HG03442 (cell line): Measurements from ENCODE around the gene GNAO1.

ENCODE experiments used
- ATAC-seq: cut with Tn5 transposase; IDR thresholded peaks from one replicate; pipeline ENCODE4 v1.9.1; 2021; ENCODE audit warnings: mild to moderate bottlenecking, moderate library complexity; ENCODE audit not compliant: unreplicated experiment

GNAO1 gene

DNA sequence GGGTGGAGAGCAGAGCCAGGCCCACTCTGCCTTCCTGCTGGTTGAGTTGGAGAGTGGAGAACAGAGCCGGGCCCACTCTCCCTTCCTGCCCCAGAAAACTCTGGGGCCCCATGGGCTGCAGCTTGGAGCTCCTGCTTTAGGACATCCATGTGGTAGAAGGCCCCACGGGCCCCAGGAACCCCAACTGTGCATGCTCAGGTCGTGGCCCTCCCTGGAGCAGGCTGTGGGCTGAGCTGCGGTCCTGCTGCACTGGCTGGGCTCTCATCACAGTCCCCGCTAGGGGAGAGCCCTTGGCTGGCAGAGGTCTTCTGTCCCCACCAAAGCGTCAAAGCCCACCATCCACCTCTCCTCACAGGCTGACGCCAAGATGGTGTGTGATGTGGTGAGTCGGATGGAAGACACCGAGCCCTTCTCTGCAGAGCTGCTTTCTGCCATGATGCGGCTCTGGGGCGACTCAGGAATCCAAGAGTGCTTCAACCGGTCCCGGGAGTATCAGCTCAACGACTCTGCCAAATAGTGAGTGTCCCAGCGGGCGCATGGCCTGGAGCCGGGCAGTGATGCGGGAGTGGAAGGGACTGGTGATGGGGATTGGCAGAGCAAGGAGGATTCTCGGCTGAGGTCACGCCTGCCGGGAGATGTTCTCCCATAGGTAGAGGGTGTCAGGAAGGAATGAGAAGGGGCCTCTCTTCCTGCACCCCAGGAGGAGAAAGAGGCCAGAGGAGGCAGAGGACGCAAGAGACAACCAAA is 137.2 kb downstream of the GNAO1 start:
- ATAC-seq = no peak

GRCh38 chr16:56329887-56330286 is 138.6 kb downstream of the GNAO1 start:
- no peak for ATAC-seq

DNA sequence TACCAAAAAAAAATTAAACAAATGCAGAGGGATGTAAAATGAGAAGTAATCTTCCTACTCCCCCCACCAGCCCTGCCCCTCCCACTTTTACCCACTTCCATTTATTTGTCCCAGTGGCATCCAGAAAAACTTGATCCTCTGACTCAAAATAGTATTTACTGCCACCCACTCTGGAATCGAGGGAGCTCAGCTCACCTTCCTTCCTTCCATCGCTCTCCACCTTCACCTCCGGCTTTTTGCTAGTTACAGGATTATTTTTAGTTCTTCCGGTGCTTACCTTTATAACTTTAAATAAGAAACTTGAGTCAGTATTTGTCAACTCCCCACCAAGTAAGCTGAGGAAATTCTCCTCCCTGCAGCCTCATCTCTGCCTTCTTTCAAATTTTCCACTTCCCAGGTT is 139.2 kb downstream of the GNAO1 start:
- ATAC-seq = no peak

DNA sequence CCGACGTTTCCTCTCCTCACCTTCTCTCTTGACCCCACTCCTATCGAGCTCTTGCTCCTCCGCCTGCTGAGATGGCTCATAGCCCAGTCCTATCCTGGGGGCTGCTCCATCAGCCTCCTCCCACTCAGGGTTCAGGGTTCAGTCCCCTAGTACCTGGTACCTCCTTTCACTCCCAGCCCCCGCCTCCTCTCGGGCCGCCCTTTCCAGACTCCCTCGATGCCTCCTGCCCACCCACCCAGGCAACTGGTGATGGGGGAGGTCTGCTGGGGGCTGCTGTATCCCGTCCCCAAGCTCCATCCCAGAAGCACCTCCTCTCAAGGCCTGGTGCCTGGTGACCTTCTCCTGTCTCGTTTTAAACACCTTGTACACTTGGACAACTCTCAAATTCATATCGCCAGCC is 140.1 kb downstream of the GNAO1 start:
- ATAC-seq = no peak

- no peak for ATAC-seq
Measured at GRCh38 chr16:56331915-56332314, 140.6 kb downstream of the GNAO1 start.

DNA sequence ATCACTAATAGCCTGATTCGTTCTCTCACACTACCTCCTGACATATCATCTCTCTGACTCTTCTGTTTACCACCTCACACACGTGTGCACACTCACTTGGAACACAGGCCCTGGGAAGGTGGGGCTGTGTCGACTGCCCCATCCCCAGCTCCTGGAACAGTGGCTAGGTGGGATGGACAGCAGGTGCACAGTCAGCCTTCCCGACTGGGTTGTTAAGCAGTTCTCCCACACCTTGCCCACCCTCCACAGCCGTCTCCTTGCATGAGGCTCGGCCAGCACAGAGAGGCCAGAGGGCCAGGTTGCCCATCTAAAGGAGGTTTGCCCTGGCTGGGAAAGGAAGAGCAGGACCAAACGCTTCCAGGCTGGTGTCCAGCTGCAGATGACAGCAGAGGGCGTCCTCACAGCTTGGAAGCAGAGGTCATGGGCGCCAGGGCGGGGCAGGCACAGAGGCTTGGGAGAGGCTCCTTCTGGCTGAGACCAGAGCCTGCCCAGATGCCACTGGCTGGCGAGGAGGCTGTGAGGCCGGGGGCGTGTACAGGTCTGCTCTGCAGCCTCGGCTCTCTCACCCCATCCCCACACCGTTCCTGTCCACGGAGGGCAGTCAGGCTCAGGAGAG is 141.3 kb downstream of the GNAO1 start:
- no peak for ATAC-seq

GRCh38 chr16:56334761-56335160 is 143.5 kb downstream of the GNAO1 start:
- ATAC-seq = no peak

GRCh38 chr16:56336071-56336688 is 144.9 kb downstream of the GNAO1 start:
- no peak for ATAC-seq

DNA sequence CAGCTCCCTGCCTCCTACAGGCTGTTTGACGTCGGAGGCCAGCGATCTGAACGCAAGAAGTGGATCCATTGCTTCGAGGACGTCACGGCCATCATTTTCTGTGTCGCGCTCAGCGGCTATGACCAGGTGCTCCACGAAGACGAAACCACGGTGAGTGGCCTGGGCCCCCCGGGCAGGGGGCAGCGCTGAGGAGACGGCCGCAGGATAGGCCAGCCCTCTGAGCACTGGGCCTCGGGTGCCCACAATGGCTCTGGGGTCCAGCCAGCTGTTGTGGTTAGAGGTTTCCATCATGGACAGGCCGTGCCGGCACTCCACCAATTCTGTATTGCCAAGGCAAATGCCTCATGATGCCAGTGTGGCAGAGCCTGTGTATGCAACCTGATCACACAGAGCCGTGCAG is 145.4 kb downstream of the GNAO1 start:
- ATAC-seq = no peak

DNA sequence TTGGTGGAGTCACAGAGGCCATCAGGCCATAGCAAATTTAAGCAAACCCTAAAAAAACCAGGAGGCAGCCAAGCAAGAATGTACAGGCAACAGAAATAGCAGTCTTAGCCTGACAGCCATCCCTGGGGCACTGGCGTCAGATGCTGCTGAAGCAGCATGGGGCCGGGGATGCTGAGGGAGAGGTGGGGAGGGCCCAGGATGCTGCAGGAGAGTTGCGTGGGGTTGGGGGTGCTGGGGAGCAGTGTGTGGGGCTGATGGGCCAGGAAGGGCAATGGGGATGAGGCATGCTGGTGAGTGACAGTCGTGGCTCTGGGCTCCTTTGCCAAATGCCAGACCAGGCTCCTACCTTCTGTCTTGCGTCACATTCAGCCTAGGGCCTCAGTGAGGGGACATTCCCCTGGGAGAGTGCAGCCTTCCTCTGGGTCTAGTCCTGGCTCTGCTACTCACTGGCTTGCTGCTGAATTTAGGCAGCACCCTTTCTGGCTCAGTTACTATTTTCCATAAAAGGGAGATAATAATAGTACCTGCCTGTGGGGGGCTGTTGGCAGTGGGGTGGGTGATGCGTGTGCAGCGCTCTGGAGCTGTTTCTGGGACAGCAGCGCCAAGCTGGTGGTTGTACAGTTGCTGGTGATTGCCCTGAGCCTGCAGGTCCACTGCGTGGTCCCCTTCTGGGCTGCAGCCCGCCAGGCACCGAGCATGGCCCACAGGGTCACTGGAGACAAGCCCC is 146.0 kb downstream of the GNAO1 start:
- no peak for ATAC-seq

DNA sequence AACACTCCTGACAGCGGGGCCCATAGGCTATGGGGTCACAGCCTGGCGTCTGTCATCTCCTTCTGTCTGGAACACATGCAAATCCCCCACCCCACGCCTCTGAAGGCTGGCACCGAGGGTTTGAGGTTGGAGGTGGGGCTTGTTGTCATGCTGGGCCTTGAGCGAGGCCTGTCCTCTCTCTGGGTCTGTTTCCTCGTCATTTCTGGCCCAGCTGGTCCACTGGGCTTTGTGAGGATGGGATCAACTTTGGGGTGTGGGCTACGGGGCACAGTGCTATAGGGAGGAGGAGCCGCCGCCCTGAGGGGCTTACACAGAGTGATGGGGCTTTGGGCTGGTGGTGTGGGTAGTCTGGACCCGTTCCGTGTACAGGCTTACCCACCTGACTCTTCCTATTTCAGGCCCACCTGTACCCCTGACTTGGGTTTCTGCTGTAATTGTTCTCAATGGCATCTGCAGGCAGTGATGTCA is 146.6 kb downstream of the GNAO1 start:
- no peak for ATAC-seq

- no peak for ATAC-seq
Measured at GRCh38 chr16:56338566-56339318, 147.5 kb downstream of the GNAO1 start.

- ATAC-seq = no peak
Measured at GRCh38 chr16:56339431-56340195, 148.3 kb downstream of the GNAO1 start.

DNA sequence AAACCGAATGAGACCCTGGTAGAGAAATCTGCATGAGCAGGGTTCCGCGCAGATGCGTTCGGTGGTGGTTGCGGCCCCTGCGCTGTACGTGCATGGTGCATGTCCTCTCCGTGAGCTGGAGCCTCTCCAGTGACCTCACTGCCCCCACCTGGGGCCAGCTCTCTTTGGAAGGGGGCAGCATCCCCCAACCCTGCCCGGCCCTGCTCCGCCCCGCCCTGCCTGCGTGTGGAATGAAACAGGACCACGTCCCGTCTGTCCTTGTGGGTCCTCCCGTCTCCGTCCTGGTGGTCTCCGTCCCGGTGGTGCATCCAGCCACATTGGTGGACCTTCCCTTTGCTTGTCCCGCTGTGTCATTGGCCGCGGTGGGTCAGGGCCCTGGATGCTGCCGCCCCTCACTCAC is 149.1 kb downstream of the GNAO1 start:
- no peak for ATAC-seq

DNA sequence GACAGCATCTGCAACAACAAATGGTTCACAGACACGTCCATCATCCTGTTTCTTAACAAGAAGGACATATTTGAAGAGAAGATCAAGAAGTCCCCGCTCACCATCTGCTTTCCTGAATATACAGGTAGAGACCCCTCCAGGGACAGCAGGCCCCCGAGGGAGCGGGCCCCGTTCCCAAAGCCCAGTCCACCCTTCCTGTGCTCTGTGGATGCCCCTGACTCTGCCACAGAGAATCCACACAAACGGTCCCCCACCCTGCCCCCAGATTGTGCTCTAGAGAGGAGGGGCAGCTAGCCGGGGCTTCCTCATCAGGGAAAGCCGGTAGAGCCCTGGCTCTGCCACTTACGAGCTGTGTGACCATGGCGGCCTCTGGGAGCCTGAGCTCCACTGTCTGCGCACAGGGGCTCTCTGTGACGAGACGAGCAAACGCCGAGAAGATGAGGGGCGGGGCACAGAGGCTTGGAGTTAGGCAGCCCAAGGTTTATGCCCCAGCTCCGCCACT is 149.6 kb downstream of the GNAO1 start:
- ATAC-seq = no peak

GRCh38 chr16:56341656-56342399 is 150.5 kb downstream of the GNAO1 start:
- ATAC-seq = no peak

DNA sequence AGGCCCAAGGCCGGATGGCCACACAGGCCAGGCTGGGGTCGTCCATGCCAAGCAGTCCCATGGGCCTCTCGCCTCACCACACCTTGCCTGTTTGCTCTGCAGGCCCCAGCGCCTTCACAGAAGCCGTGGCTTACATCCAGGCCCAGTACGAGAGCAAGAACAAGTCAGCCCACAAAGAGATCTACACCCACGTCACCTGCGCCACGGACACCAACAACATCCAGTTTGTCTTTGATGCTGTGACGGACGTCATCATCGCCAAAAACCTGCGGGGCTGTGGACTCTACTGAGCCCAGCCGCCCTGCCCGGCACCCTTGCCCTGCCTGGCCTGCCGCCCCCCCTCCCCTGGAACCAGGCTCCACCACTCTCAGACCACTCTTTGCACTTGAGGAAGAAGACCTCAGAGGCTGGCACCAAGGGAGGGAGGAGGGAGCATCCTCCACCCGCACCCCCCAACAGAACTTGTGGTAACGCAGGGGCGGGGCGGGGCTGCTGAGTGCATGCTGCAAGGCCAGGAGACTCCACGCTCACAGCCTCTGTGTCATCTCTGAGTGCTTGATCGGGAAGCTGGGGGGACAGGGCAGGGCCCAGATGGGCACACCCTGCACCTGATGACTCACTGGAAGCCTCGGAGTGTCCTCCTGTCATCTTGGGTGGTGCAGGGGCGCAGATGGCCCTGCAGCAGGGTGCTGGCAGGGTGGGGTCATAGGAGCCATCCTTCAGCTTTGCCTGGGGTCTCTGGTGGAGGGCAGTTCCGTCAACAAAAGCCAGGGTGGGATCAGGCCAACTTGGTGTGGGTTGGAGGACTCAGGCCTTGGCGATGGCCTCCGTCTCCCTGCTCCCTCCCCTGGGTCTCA is 152.6 kb downstream of the GNAO1 start:
- ATAC-seq = no peak
